Gastroesophageal sphincter (tissue), 4 donors: ENCODE results near the gene TMEM235. TPM values are rescaled to one million over a fixed set of nuclear protein-coding genes. Genes with fewer than 3 reads are reported as not detected.

Source experiments
- ATAC-seq: fragments of 150-250 bp; one replicate; pipeline ENCODE4 v1.9.1; 2016; ENCODE audit warnings: mild to moderate bottlenecking, moderate library complexity
- H3K27ac ChIP-seq, 4 donors: fragments of 200-600 bp; sonication (generic) in 3 of 4; 1 replicate in 3 of 4; 2 replicates in 1 of 4; pipeline ENCODE4 v1.5.1; 2016 to 2019
- H3K27me3 ChIP-seq: fragments of 200-600 bp; sonication (generic); one replicate; pipeline ENCODE4 v1.5.1; 2019
- H3K36me3 ChIP-seq, 2 donors: fragments of 200-600 bp; sonication (generic); one replicate each; pipeline ENCODE4 v1.5.1; 2019; ENCODE audit warnings: control low read depth in 1 of 2
- H3K4me1 ChIP-seq, 3 donors: fragments of 200-600 bp; sonication (generic); 1 replicate in 2 of 3; 2 replicates in 1 of 3; pipeline ENCODE4 v1.5.1; 2016 to 2019; ENCODE audit warnings: control low read depth in 2 of 3
- H3K4me3 ChIP-seq, 2 donors: fragments of 200-600 bp; sonication (generic); one replicate each; pipeline ENCODE4 v1.5.1; 2019; ENCODE audit warnings: mild to moderate bottlenecking in 1 of 2, moderate library complexity in 1 of 2
- H3K9me3 ChIP-seq, 3 donors: fragments of 200-600 bp; sonication (generic); one replicate each; pipeline ENCODE4 v1.5.1; 2017 to 2019; ENCODE audit warnings: control low read depth in 2 of 3
- CTCF ChIP-seq, 4 experiments: fragments of 200-600 bp in 2 of 4; fragments of 450-650 bp in 2 of 4; sonication (generic) in 1 of 4; IDR thresholded peaks; one replicate each; pipeline ENCODE4 v1.5.1; 2017 to 2019; ENCODE audit warnings: antibody characterized with exemption in 4 of 4, mild to moderate bottlenecking in 2 of 4, moderate library complexity in 2 of 4
- EP300 ChIP-seq: sonication (generic); formaldehyde crosslinking; IDR thresholded peaks from one replicate; pipeline ENCODE4 v1.6.1; 2017; ENCODE audit warnings: antibody characterized with exemption, mild to moderate bottlenecking
- POLR2A ChIP-seq, 2 donors: fragments of 450-650 bp; IDR thresholded peaks; one replicate each; pipeline ENCODE4 v1.6.1; 2017; ENCODE audit warnings: antibody characterized with exemption in 2 of 2, mild to moderate bottlenecking in 2 of 2, moderate library complexity in 1 of 2
- POLR2AphosphoS5 ChIP-seq: sonication (generic); formaldehyde crosslinking; IDR thresholded peaks from one replicate; pipeline ENCODE4 v1.6.1; 2017; ENCODE audit warnings: antibody characterized with exemption
- WGBS, 2 donors: methylation state at CpG; one replicate each; pipeline ENCODE4 v1.1.5; 2018; ENCODE audit warnings: low coverage in 1 of 2; 5-methylcytosine and 5-hydroxymethylcytosine counted together
- total RNA-seq, 4 donors: library from RNA; depleted of rRNA; stranded (reverse); fragments of >200 nt; gene quantifications; one replicate each; pipeline ENCODE4 v1.1.0, GENCODE V29; 2016

Gene TMEM235
- total RNA-seq, 4 donors from 2014 or later, result not detected

GRCh38 chr17:78200451-78200850 lies 31.0 kb upstream of the TMEM235 start:
- no peaks in the 10 kb centered on the region for H3K4me1 ChIP-seq
- no peaks in the 10 kb centered on the region for H3K9me3 ChIP-seq
- H3K27me3 ChIP-seq, result no peaks in the 10 kb centered on the region
- TF ChIP-seq CTCF (IDR thresholded peaks at IDR 0.05) (no peak), POLR2A (IDR thresholded peaks at IDR 0.05) (no peak), EP300 (no peak), POLR2AphosphoS5 (no peak)
- no peak overlapping the region for H3K4me3 ChIP-seq
- no peak overlapping the region for H3K27ac ChIP-seq
- H3K36me3 ChIP-seq, result peaks cover 0 to 91% of the 10 kb centered on the region in 2 donors
- WGBS, 2 donors, result 91 to 97% methylated on average over 6 of the region's 6 CpGs
- ATAC-seq, result no peak

GRCh38 chr17:78202666-78203065 lies 28.8 kb upstream of the TMEM235 start:
- peaks cover 0 to 86% of the 10 kb centered on the region in 2 donors for H3K36me3 ChIP-seq
- TF ChIP-seq CTCF (IDR thresholded peaks at IDR 0.05) (no peak), POLR2AphosphoS5 (no peak), POLR2A (IDR thresholded peaks at IDR 0.05) (no peak), EP300 (no peak)

GRCh38 chr17:78204387-78205123 lies 26.9 kb upstream of the TMEM235 start:
- no peak overlapping the region for H3K4me3 ChIP-seq
- no peak for TF ChIP-seq EP300
- no peaks in the 10 kb centered on the region for H3K9me3 ChIP-seq
- H3K27me3 ChIP-seq, result no peaks in the 10 kb centered on the region
- H3K36me3 ChIP-seq, result peaks cover 0 to 74% of the 10 kb centered on the region in 2 donors
- no peak for ATAC-seq
- H3K27ac ChIP-seq, result no peak overlapping the region
- WGBS, 2 donors, result 81% methylated on average over 9 of the region's 22 CpGs; no CpG with 5 or more reads in 1 of the 2 donors
- H3K4me1 ChIP-seq, result no peaks in the 10 kb centered on the region

More at GRCh38 chr17:78202666-78203065, 28.8 kb upstream of the TMEM235 start:
- no peak overlapping the region for H3K27ac ChIP-seq
- no peaks in the 10 kb centered on the region for H3K4me1 ChIP-seq
- no peak for ATAC-seq
- no peak overlapping the region for H3K4me3 ChIP-seq
- no peaks in the 10 kb centered on the region for H3K9me3 ChIP-seq
- no peaks in the 10 kb centered on the region for H3K27me3 ChIP-seq
- WGBS, 2 donors, result 93% methylated on average over 3 of the region's 8 CpGs; no CpG with 5 or more reads in 1 of the 2 donors

GRCh38 chr17:78205124-78205775 lies 26.2 kb upstream of the TMEM235 start:
- Histone ChIP-seq H3K27ac (no peak overlapping the region), H3K9me3 (no peaks in the 10 kb centered on the region), H3K36me3 (peaks cover 0 to 69% of the 10 kb centered on the region in 2 donors), H3K4me3 (no peak overlapping the region), H3K27me3 (no peaks in the 10 kb centered on the region), H3K4me1 (no peaks in the 10 kb centered on the region)
- 79 to 86% methylated on average over 2 to 9 of the region's 17 CpGs for WGBS, 2 donors
- TF ChIP-seq POLR2AphosphoS5, result no peak
- TF ChIP-seq EP300, result no peak
- TF ChIP-seq CTCF (IDR thresholded peaks at IDR 0.05), result no peak
- no peak for TF ChIP-seq POLR2A (IDR thresholded peaks at IDR 0.05)
- ATAC-seq, result no peak

GRCh38 chr17:78206298-78206697 lies 25.1 kb upstream of the TMEM235 start:
- Histone ChIP-seq H3K9me3 (no peaks in the 10 kb centered on the region), H3K4me1 (no peaks in the 10 kb centered on the region), H3K4me3 (no peak overlapping the region), H3K27me3 (no peaks in the 10 kb centered on the region), H3K27ac (no peak overlapping the region), H3K36me3 (peaks cover 0 to 61% of the 10 kb centered on the region in 2 donors)
- TF ChIP-seq CTCF (IDR thresholded peaks at IDR 0.05) (no peak), POLR2A (IDR thresholded peaks at IDR 0.05) (no peak), POLR2AphosphoS5 (no peak), EP300 (no peak)
- WGBS, 2 donors, result 66 to 83% methylated on average over 7 of the region's 7 CpGs
- ATAC-seq, result no peak
